ENCODE data around the gene ZFYVE28. TPM values are rescaled to one million over a fixed set of nuclear protein-coding genes. Genes with fewer than 3 reads are reported as not detected.
"Not testable (repeated sequence)": the region's sequence is repeated elsewhere in the genome, so short reads cannot be mapped to it uniquely, and the experiment has no call there.

Gene ZFYVE28
- total RNA-seq, 2 donors from 2014 or later = 7.4 to 8.4 TPM

DNA sequence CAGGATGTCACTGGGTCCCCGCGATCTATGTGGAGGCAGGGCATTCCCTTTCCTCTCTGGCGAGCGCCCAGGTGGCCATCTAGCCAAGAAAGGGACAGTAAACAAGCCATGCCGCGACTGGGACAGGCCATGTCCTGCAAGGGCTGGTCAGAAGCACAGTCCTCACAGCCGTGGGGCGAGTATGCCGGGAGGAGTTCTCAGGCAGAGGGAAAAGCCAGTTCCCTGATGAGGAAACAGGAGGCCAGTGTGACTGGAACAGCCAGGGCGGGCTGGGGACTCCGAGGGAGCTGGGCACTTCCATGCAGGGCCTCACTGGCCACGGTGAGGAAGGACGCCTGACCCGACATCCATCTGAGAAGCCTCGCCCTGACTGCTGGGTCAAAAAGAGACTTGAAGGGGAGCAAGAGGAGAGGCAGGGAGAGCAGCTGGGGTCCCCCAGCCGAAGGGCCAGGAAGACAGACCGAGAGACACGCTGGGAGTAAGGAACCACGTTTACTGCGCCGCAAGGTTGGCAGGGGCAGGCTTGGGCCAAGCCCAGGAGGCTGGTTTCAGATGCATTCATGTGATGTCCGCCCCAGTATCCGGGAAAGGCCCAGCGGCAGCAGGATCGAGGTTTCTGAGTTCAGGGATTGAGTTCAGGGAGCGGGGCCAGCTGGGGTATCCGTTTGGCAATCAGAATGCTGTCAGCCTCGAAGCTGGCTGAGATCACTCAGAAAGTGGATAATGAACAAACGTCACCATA, 15.3 kb upstream of the ZFYVE28 start:
- intact Hi-C loops (cut with DNase I) = no loop called here
- no peak for DNase-seq (ENCODE audit: low spot score)

DNA sequence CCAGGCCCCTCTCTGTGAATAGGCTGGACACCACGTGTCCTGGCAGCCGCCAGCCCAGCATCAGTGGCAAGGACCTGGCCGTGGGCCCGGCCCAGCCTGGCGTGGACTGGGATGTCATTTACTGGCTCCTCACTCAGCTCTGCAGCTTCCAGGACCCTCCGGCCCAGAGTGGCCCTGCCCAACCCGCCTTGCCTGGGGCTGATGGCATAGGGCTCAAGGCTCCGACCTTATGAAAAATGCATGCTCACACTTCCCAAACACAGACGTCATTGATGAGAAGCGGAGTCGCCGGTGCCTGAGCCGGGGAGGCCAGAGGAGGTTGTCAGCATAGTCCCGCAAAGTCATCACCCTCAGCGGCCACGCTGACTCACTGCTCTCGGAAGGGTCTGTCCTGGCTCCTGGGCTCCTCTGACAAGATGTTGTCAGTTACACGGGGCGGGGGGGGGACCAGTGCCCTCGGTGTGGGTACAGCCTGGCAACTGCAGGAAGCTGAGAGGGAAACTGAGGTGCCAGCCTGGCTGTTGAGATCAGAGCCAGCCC, 14.6 kb upstream of the ZFYVE28 start:
- DNase-seq (ENCODE audit: low spot score) = no peak
- intact Hi-C loops (cut with DNase I) = no loop called here

GRCh38 chr4:2432004-2432403, 13.6 kb upstream of the ZFYVE28 start:
- intact Hi-C loops (cut with DNase I) = no loop called here

GRCh38 chr4:2429945-2430757, 11.7 kb upstream of the ZFYVE28 start:
- intact Hi-C loops (cut with DNase I) = loop anchor here in 1 of 2 donors (10.0 kb wide), 1 partner anchor 95 kb away; no protein-coding TSS in a partner anchor
- not testable (repeated sequence) for DNase-seq (ENCODE audit: low spot score)

More at GRCh38 chr4:2432004-2432403, 13.6 kb upstream of the ZFYVE28 start:
- DNase-seq (ENCODE audit: low spot score) = no peak

DNA sequence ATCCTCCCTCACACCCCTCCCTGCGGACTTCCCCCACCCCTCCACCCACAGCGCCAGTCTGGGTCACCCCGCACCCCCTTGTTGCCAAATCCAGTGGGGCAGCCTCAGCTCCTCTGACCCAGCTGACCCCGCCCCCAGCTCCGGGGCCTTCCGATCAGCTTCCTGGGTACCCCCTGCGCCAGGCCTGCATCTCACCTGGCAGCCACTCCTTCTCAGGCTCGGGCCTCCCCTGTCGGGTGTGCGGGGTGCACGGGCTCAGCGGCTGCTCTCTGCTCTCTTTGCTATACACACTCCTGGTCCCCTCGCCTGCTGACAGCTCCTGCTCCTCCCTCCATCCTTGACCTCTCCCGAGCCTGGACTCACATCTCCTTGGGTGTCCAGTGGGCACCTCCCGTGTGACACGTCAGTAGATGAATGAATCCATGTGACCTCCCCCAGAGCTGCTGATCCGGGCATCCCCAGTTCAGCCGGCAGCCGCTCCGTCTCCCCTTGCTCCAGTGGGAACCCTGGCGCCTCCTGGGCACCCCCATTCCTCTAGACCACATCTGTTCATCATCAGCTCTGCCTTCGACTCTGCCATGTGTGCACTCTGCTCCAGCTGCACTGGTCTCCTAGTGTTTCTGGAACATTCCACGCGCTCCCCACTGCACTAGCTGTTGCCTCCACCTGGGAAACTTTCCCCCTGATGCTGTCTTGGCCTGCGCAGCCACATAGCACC, 10.2 kb upstream of the ZFYVE28 start:
- intact Hi-C loops (cut with DNase I) = loop anchor here in 1 of 2 donors (10.0 kb wide), 1 partner anchor 96 kb away; no protein-coding TSS in a partner anchor
- no peak for DNase-seq (ENCODE audit: low spot score)

DNA sequence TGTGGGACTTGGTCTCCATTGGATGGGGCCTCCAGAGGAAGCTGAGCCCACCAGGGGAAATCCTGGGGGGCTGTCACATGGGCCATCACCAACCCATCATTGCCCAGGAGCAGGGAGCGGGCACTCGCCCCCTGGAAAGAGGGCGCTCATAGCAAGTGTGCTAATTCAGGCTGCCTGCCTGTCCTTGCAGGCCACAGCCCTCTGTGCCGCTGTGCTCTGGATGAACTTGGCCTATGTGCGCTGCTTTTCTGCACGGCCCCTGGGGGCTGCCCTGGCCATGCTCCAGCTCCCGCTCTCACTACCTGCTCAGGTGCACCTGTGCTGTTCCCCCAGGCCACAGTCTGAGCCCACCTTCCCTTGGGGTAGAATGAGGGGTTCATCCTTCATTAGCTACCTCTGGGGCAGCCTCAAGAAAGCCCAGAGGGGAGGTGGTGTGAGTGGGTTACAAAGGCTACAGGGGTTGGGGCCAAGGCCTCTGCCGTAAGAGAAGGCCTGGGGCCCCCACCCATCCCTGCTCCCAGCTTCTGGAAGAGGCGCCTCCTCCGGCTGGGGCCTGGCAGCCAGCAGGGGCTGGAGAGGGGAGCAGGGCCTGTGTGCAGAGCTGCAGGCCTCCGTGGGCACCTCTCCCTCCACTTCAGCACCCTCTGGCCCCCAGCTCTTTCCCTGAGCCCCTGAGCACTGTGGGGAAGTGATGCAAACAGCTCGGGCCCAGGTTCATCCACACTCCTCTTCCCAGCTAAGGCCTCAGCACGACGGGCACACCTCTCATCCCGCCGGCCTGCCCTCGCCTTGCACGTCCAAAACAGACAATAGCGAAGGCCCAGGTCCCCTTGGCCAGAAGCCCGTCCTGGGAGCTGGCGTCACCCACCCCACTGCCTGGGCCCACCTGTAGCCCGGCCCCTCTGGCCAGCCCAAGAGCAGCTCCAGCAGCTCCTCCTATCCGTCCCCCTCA, 9.2 kb upstream of the ZFYVE28 start:
- intact Hi-C loops (cut with DNase I) = loop anchor here in 1 of 2 donors (10.0 kb wide), 1 partner anchor 97 kb away; no protein-coding TSS in a partner anchor
- DNase-seq (ENCODE audit: low spot score) = no peak

DNA sequence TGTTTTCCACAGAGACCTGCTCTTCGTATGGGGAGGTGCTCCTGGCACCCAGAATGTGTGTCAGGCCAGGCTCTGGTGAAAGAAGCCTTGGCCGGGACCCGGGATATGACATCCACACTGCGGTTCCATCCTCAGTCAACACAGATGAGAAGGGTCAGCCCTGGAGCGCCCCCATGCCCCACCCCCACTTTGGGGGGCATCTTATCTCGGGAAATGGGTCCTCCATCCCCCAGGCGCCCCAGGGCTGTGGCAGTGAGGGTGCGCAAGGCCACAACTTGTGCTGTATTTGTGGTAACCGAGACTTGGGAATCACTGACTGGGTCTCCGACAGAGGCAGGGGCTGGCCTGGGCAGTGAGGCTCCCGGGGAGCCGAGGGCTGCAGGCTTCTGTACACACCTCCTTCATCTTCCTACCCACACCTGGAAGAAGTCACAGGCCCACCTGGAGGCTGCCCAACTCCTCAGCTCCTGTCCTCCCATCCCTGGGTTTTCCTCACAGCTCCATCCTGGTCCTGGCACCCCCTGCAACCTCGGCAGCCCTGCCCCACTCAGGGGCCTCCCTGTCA, 8.3 kb upstream of the ZFYVE28 start:
- no peak for DNase-seq (ENCODE audit: low spot score)

DNA sequence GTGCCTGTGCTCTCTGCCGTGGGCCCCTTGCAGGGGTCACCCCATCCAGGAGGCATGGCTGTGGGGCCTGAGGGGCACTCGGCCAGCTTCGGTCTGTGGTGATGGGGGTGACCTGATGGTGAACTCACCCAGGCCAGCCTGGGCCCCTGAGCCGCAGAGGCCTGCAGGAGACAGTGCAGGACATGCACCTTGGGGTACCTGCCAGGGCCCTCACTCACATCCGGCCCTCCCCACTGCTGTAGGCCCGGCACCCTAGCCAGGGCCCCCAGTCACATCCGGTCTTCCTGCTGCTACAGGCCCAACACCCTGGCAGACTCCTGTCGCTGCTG, 7.6 kb upstream of the ZFYVE28 start:
- DNase-seq (ENCODE audit: low spot score) = no peak
- intact Hi-C loops (cut with DNase I) = loop anchor here in 1 of 2 donors (10.0 kb wide), 1 partner anchor 99 kb away; no protein-coding TSS in a partner anchor

More for the DNA sequence above, 8.3 kb upstream of the ZFYVE28 start:
- intact Hi-C loops (cut with DNase I) = loop anchor here in 1 of 2 donors (10.0 kb wide), 1 partner anchor 98 kb away; no protein-coding TSS in a partner anchor

DNA sequence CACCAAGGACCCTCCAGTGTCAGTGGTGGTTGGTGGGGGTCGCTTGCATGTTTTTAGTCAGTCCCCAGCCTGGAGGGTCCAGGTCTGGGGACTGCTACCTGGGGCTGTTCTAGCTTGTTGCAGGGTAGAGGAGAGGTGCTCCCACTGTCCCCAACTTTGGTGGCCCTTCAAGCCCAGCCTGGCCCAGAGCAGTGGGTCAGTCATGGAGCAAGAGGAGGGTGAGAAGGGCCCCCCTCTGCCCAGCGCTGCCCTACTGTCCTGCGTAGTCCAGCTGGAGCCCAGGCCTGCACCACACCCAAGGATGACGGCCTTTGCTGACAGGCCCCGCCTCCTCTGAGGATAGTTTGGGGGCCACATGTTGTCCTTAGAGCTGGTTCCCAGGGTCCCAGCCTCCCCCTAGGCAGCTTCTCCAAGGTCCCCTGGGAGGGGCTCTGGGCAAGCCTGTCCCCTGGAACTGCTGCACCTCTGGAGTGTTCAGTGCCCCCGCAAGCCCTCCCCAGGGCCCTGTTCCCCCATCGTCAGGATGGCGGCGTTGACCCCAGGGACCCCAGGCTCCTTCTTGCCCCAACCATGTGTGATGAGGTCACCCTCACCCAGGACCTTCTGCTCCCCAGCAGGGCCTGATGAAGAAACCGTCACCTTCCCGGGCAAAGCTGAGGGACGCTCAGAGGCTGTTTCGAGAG, 7.1 kb upstream of the ZFYVE28 start:
- no peak for DNase-seq (ENCODE audit: low spot score)
- intact Hi-C loops (cut with DNase I) = loop anchor here in 1 of 2 donors (10.0 kb wide), 1 partner anchor 99 kb away; no protein-coding TSS in a partner anchor

DNA sequence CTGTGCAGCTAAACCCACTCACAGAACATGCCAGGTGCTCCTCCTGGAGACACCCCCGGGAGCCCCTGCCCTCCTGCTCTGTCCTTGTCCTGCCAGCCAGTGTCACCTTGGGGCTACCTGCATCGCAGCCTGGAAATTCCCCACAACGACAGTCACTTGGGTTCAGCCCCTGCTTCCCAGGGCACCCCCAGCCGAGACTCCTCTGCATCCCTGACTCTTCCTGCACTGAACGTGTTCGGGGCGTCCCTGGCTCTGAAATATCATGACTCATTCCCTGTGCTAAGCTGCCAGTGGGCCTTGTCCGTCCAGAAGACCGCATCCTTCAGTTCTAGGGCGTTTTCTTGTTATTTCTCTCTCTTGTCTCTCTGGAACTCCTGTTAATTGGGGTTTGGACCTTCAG, 6.1 kb upstream of the ZFYVE28 start:
- DNase-seq (ENCODE audit: low spot score) = no peak
- intact Hi-C loops (cut with DNase I) = loop anchor here in 1 of 2 donors (10.0 kb wide), 1 partner anchor 100 kb away; no protein-coding TSS in a partner anchor

DNA sequence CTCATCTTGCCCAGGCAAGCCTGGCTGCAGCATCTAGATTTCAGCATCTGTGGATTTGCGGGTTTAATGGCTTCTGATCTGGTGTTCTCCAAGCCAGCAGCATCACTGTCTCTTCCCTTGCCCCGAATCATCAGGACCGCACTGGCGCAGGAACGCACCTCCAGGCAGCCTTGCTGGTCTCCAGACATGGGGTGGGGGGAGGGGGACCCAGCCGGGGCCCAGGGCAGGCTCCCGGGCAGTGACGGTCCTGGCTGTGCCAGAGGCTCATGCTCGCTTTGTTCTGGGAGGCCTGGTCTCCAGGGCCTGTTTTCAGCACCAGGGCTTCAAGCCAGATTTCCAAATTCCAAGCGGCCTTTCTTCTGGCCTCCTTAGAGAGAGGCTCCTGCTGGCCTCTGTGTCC, 5.2 kb upstream of the ZFYVE28 start:
- intact Hi-C loops (cut with DNase I) = loop anchor here in 1 of 2 donors (10.0 kb wide), 1 partner anchor 101 kb away; no protein-coding TSS in a partner anchor
- no peak for DNase-seq (ENCODE audit: low spot score)

DNA sequence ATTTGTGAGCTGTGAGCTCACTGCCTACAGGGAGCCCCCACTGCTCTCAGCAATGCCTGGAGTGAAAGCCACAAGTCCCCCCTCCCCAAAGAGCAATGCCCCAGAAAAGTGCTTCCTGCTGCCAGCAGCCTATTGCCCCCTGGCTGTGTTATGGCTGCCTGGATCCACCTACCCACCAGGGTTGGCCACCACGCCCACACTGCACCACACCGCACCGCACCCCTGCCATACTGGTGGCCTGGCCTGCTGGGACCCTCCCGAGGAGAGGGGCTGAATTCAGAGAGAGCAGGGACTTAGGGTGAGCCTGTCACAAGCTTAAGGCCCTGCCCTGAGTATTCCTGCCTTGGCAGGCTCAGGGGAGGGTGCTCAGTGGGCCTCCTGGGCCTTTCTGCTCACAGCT, 4.6 kb upstream of the ZFYVE28 start:
- intact Hi-C loops (cut with DNase I) = loop anchor here in 1 of 2 donors (10.0 kb wide), 1 partner anchor 102 kb away; no protein-coding TSS in a partner anchor

DNA sequence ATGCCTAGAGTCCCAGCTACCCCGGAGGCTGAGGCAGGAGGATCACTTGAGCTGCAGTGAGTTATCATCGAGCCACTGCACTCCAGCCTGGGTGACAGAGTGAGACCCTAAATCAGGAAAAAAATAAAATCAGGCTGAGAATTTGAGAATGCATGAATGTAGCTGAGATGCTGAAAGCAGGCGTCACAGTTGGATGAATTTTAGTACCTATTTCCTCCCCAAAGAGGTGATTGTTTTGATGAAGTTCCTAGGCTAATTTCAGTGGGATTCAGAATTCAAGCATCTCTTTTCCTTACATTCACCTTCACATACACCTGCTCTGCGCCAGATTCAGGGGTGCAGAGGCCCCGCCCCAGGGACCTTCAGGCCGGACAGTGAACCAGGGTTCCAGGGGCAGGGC, 3.5 kb upstream of the ZFYVE28 start:
- no peak for DNase-seq (ENCODE audit: low spot score)
- intact Hi-C loops (cut with DNase I) = loop anchor here in 1 of 2 donors (10.0 kb wide), 1 partner anchor 103 kb away; no protein-coding TSS in a partner anchor

More for the DNA sequence above, 4.6 kb upstream of the ZFYVE28 start:
- no peak for DNase-seq (ENCODE audit: low spot score)

- DNase-seq (ENCODE audit: low spot score) = no peak
- intact Hi-C loops (cut with DNase I) = loop anchor here in 1 of 2 donors (10.0 kb wide), 2 partner anchors 105 to 155 kb away; partner anchors contain the start of gene MXD4
Observed at GRCh38 chr4:2419814-2420213, 1.4 kb upstream of the ZFYVE28 start.

DNA sequence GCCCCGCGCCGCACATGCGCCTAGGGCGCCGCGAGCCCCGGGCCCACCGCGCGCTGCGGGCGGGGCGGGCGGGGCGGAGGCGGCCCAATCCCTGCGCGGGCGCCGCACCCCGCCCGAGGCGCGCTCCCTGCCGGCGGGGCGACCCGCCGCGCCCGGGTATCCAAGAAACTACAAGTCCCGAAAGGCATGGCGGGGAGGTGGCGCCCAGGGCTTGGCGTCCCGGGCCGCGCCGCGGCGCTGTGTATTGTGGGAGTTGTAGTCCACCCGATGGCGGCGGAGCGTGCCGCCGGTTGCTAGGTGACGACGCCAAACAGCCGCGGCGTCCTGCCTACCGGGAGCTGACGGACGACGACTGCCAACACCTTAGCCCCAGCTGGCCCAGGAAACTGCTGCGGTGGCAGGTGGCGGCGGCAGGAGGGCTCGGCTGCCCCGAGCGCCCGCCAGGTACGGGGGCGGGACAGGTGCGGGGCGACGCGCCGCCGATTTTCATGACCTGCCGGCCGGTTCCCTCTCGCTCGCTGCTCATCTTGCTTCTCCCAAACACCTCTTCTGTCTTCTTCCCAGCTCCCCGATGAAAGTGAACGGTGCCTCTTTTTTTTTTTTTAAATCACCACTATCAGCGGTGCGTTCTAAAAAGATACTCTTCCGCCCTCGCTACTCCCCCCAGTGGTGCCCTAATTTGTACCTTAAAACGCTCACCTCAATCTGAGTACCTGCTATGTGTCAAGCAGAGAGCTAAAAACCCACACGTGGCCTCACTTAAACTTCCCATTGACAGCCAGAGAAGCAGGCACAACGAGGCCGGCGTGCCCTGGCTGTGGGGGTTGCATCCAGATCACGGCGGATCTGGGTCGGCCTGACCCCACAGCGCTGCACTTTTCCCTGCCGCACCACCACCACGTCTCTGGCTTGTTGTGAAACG, 466 bp upstream of the ZFYVE28 start, which contains the start of gene CFAP99:
CFAP99 (plus strand) TSS at position 306 of the 922 bp plus-strand sequence.
- intact Hi-C loops (cut with DNase I) = loop anchor here in 1 of 2 donors (10.0 kb wide), 1 partner anchor 154 kb away; the partner anchor contains the start of gene MXD4
- DNase-seq (ENCODE audit: low spot score) = peak; percentile 99
